ENCODE measurements around the gene DAP3.
"Not testable (repeated sequence)": the region's sequence is repeated elsewhere in the genome, so short reads cannot be mapped to it uniquely, and the experiment has no call there.

The DAP3 gene

DNA sequence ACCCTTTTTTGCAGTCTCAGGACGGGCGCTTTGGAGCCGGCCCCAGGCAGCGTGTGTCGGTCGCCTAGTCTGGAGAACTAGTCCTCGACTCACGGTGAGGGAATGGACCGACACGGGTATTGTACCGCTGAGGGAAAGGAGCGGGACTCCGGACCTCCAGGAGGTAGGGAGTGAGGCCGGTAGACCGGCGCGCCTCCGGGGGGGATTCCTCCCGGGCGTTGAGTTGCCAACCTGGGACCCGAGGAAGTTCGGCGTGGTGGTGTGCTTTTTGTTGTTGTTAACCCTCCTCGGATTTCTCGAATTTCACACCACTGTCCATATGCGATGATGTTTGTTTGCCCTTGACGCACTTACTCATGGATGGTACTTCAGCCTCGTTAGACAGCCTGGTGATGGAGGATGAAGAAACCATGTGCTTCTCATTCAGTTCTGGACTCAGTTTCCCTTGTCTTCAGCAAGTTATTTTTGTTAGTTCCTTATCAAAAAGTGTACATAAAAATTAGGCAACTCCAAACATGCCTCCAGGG, at the start of gene DAP3:
Gene DAP3 (plus strand): TSS at position 11 of the 527 bp plus-strand sequence. CDS start 20,689 bp downstream, outside the sequence.
- FAIRE-seq: not testable (repeated sequence)

DNA sequence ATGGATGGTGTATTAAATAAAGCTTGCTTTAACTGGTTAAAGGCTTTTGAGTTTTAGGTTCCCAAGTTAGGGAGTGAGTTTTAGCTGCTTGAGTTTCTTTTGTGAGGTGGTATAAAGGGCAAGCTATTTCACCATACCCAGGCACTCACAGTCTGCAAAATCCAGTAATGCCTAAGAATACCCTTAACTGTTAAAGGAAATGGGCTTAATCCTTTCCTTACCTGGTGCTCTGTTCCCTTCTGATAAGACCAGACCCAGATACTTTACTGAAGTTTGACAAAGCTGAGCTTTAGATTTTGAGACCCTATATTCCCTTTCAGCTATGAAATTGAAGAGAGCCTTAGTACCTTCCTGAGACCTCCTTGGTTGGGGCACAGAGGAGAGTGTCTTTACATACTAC, 48.5 kb upstream of the DAP3 start:
- FAIRE-seq: no peak

GRCh38 chr1:155642559-155643180, 46.2 kb upstream of the DAP3 start:
- not testable (repeated sequence) for FAIRE-seq

DNA sequence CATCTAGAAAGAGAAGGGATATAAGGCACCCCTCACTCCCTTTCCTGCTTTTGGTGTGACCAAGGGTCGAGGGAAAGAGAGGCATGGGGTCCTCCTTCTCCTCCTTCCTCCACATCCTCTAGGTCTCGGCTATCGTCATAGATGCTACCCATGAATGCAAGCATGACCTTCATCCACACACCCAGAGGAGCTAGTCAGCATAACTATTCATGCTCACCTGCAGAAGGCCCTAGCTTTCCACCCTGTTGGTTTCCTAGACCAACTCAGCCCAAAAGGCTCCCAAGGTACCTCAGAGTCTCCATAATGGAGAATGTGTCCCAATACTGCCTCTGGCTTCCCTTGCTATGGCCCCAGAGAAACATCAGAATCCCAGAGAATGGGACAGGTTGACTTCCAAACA, 45.7 kb upstream of the DAP3 start:
- FAIRE-seq: no peak

DNA sequence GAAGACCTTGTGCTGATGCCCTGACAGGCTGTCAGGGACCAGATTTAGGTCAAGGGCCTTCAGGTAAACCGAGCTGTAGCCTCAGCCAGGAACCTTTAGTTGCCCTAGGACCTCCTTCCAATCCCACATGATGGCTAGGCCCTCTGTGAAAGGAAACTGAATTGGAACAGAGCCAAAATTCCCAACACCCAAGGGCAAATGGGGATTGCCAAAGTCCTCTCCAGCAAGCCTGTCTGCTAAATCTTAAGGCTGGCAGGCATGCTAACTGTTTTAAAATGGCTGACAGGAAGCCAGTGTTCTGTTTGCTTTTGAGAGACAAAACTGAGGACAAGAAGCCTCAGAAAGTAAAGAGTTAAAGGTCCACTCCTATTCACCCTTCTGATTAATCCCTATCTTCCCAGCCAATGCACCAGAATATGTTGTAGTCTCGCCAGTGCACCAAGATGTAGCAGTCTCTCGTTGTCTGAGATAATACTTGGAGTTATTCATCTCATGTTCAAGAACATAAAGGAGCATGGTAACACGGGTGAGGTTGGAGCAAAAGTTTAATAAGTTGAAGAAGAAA, 43.8 kb upstream of the DAP3 start:
- FAIRE-seq: no peak

DNA sequence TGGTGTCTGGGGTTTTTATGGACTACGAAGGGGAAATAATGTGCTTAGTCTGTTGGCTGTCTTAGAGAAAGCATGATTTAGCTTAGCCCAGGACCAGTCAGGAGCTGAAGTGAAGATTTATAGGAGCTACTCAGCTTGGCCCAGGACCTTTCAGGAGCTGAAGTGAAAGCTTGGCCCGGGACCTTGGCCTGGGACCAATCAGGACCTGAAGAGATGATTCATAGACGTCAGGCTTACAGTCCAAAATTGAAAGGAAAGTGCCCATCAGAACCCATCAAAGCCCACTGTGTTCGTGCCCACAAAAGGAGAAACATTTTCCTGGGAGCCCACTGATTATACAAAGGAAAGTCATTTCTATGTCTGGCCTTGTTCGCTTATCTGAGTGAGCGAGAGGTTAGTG, 43.2 kb upstream of the DAP3 start:
- FAIRE-seq: no peak

DNA sequence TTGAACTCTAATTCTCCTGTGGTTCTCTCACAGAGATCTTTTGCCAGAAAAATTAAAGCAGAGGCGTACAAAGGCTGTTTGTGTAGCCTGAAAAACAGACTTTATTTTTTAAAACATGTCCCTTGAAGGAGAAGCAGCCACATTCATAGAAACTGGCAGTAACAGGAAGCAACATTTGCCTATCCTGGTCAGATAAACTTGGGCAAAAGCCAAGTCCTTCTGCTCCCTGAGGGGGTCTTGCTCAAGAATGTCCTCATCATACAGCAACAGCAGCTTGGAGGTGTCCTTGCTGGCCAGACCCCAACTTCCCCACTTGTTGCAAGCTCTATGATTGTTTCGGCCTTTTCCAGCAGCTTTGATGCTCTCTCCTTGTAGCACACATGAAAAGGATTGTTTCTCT, 42.6 kb upstream of the DAP3 start:
- no peak for FAIRE-seq

GRCh38 chr1:155648207-155649147, 40.4 kb upstream of the DAP3 start:
- peak; percentile 80 for FAIRE-seq

DNA sequence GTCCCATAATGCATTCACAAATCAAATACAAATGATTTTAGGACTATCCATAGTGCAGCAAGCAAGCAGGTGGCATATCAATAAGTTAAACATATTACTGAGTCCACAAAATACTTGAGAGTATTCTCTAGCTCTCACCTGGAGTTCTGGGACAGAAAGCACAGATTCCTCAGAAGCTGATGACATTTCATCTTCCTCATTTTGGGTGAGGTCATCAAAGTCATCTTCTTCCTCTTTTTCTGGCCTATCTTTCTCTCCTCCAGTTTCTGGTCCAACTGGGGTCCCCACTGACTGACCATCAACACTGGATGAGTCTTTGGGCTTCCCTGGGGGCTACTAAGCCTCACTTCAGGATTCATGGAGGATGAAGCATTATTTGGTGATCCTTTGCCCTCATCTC, 39.2 kb upstream of the DAP3 start:
- no peak for FAIRE-seq

DNA sequence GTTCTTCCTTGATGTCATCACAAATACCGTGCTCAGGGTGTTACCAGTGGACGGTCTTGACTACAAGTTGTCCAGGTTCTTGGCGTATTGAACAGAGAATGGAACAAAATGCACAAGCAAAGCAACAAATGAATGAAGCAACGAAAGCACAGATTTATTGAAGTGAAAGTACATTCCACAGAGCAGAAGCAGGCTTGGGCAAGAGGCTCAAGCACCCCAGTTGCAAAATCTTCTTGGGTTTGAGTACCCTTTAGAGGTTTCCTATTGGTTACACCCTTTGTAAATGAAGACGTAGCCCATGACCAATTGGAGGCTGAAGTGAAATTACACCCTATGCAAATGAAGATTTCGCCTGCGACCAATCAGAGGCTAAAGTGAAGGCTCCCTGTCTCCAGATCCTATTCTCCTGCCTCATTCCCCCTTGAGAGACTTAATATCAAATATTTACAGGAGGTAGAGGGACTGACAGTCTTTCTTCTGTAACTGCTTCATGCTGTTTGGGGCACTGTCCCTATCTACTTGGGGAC, 38.6 kb upstream of the DAP3 start:
- no peak for FAIRE-seq

DNA sequence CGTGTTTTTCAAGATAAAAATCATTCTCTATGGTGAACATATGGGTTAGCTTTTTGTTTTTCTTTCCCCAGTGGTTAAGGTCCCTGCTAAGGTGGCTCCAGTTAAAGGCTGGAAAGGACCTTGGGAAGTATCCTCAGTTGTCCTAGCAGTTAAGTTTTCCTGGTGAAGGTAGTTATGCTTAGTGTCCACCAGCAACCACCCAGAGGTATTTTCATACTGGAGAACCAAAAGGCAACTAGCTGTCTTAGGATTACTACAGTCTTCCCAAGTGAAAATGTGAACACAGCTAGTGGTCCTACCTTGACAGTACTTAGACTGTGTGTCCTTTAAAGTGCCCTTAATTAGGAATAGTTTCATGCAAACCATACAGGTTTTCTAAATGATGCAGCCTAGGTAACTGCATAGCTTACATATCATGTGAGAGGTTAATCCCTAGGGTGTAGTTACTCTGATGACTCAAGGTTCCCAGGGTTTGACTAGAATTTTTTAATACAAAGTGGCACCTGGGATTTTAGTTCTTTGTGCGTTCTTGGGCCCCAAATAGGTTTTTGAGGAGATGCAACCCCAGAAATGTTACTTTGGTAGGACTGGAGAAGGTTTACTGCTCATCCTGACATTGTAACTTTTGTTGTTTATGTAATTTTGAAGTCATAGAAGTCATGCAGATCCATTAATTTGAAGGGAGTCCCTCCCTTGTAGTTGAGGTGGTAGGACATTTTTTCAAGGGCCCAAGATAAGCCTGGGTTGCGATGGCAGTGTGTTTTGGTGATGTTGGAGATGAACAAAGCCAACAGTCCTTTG, 36.8 kb upstream of the DAP3 start:
- no peak for FAIRE-seq

DNA sequence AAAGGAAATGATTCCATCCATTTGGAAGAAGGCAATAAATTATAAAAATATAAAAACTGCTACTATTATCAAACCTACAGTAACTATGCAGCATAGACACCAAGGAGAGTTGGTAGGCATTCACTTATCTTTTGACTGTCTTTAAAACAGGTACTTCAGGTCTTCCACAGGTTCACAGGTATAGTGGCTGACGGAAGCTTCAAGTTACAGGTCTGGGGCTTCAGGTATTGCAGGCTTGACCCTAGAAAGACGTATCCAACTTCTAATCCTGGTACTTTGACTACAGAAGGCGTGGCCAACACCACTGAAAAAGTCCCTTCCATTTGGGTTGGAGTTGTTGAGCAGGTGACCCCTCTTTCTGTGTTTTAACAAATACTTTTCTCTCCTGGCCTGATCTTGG, 35.9 kb upstream of the DAP3 start:
- no peak for FAIRE-seq

DNA sequence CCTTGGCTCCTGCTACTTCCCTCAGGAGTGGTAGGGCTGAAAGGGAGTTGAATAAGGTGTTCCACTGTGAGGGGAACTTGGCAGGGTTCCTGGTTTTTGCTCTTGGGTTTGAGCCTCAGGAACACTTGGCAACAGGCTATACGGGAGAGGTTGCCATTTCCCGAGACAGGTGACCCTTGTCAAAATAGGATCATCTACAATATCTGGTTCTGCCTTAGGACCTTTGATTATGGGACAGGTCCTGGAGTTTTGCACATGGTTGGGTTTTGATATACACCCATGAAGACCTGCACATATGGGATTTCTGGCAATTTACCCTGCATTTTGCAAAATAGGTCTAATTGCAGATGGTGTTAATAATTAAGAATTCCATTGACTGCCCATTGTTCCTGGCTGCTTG, 31.4 kb upstream of the DAP3 start:
- FAIRE-seq: no peak

DNA sequence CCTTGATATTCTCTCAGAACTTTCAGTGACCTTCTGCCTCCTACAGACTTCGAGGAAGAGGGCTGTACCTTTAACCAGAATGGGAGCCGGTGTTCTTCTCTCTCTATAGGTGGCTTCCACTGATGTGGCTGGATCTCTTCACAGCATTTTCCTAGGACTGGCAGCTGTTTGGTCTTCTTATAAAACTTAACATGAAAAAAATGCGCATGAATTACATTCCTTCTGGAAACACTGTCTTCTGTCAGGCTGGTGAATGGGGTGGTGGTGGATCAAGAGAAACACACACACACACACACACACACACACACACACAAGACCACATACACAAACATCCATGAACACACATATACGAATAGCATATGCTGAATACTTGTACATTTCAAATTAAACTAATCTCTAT, 27.7 kb upstream of the DAP3 start:
- not testable (repeated sequence) for FAIRE-seq

DNA sequence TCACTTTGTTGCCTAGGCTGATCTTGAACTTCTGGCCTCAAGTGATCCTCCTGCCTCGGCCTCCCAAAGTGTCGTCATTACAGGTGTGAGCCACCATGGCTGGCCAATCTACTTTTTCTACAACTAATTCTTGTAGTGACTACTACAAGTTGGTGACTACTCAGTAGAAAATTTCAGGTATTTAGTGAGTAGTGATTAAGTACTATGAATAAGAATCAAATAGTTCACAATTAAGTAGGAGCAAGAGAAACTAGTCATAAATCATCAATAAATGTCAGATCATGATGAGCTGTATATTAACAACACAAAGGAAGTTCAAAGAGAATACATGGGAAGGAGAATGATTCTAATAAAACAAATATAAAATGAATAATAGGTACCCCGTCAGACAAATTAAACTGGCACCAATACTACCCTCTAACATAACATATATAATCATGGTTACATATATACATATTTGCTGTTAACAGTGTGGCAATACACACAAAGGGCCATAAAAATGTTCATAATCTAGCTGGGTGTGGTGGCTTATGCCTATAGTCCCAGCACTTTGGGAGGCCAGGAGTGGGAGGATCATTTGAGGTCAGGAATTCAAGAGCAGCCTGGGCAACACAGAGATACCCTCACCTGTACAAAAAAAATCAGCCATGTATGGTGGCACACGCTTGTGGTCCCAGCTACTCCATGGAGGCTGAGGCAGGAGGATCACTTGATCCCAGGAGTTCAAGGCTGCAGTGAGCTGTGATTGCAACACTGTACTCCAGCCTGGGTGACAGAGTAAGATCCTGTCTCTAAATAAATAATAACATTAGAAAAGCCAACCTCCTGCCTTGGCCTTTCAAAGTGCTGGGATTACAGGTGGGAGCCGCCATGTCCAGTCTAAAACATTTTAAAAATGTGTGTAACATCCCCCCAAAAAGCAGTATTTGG, 19.4 kb upstream of the DAP3 start:
- no peak for FAIRE-seq

DNA sequence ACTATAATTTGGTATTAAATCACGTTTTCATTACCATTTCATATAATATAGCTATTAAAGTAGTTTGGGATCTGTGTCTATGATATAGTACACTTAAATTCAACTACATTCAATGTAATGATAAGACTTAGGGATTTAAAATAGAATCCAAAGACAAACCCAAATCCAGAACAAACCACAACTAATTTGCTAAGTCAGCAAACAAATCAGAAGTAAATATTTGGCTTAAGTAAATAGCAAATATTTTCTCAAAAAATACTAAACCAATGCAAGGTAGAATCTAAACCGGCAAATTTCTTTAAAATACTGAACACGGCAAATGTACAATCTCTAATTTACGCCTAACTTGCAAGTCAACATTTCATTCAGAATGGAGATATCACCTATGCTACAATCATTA, 17.1 kb upstream of the DAP3 start:
- FAIRE-seq: no peak

GRCh38 chr1:155673003-155673402, 15.9 kb upstream of the DAP3 start:
- FAIRE-seq: no peak

DNA sequence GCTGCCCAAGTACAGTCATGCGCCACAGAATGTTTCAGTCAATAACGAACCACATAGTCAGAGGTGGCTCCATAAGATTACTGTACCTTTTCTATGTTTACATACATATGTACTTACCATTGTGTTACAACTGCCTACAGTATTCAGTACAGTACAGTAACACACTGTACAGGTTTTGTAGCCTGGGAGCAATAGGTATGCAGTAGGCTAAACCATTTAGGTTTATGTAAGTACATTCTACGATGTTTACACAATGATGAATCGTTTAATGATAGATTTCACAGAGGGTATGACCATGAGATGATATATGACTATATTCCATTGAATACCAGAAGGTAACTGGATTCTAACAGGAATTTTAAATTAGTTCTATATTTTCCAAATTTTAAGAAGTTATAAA, 10.9 kb upstream of the DAP3 start:
- FAIRE-seq: peak; percentile 9

- FAIRE-seq: not testable (repeated sequence)
Measured at GRCh38 chr1:155678992-155679391, 9.9 kb upstream of the DAP3 start.

DNA sequence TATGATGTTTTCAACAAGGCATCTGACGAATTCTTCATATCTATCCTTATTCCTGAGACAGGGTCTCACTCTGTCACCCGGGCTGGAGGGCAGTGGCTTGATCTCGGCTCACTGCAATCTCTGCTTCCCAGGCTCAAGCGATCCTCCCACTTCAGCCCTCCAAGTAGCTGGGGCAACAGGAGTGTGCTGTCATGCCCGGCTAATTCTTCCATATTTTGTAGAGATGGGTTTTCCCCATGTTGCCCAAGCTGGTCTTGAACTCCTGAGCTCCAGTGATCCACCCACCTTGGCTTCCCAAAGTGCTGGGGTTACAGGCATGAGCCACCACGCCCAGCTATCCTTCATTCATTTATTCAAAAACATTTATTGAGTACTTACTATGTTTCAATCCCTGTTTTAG, 8.4 kb upstream of the DAP3 start:
- FAIRE-seq: no peak

DNA sequence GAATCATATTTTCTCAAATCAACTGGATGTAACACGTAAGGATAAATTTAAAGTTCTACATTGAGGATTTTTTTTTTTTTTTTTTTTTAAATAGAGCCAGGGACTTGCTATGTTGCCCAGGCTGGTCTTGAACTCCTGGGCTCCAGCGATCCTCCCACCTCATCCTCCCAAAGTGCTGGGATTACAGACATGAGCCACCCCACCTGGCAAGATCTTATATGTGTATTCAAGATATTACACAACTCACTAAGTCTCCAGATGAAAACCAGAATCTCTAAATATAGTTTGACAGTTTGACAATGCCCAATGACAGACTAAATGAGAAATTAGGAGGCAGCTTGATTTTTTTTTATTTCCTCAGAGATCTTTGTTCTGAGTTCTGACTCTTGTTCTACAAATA, 7.1 kb upstream of the DAP3 start:
- FAIRE-seq: no peak

All from TTC549 (cell line).